Stimulated activated CD4-positive, alpha-beta T cell treated with anti-CD3 and anti-CD28 coated beads, TNF-alpha, amount 100 ng/mL, for 1 hour (primary cell): ENCODE measurements around the gene PGRMC2.

ENCODE experiments used
- DNase-seq, 3 donors: peaks; one replicate each; pipeline ENCODE4 v3.0.0-alpha.2; 2020; ENCODE audit warnings: low read depth in 3 of 3, low spot score in 1 of 3

PGRMC2 gene

GRCh38 chr4:128299848-128300247 lies 12.2 kb upstream of the PGRMC2 start:
- no peak for DNase-seq

- DNase-seq = no peak
These were observed 11.2 kb upstream of the PGRMC2 start for GRCh38 chr4:128298852-128299251.

- DNase-seq = no peak
These were observed 10.6 kb upstream of the PGRMC2 start for GRCh38 chr4:128298146-128298758.

- no peak for DNase-seq
These were observed 7.6 kb upstream of the PGRMC2 start for GRCh38 chr4:128295255-128295654.

GRCh38 chr4:128294464-128294863 lies 6.9 kb upstream of the PGRMC2 start:
- no peak for DNase-seq

GRCh38 chr4:128292349-128292748 lies 4.7 kb upstream of the PGRMC2 start:
- DNase-seq = no peak

GRCh38 chr4:128291096-128291495 lies 3.5 kb upstream of the PGRMC2 start:
- no peak for DNase-seq

GRCh38 chr4:128290526-128290925 lies 2.9 kb upstream of the PGRMC2 start:
- no peak for DNase-seq

- no peak for DNase-seq
These were observed 2.0 kb upstream of the PGRMC2 start for GRCh38 chr4:128289523-128290158.

- no peak for DNase-seq
These were observed 1.1 kb upstream of the PGRMC2 start for GRCh38 chr4:128288689-128289106.

- peak; percentile 98 to 99 (median 99) for DNase-seq
These were observed 467 bp upstream of the PGRMC2 start for GRCh38 chr4:128287871-128288688.

- DNase-seq = no peak
These were observed 1.0 kb downstream of the PGRMC2 start for GRCh38 chr4:128286474-128287058.

GRCh38 chr4:128285085-128285997 lies 2.3 kb downstream of the PGRMC2 start:
- no peak for DNase-seq

GRCh38 chr4:128284317-128284716 lies 3.3 kb downstream of the PGRMC2 start:
- DNase-seq = no peak

- DNase-seq = no peak
These were observed 4.5 kb downstream of the PGRMC2 start for GRCh38 chr4:128283071-128283470.

GRCh38 chr4:128282516-128282915 lies 5.1 kb downstream of the PGRMC2 start:
- DNase-seq = no peak

GRCh38 chr4:128281354-128281753 lies 6.3 kb downstream of the PGRMC2 start:
- no peak for DNase-seq

- DNase-seq = no peak
These were observed 7.9 kb downstream of the PGRMC2 start for GRCh38 chr4:128279624-128280225.

- no peak for DNase-seq
These were observed 9.8 kb downstream of the PGRMC2 start for GRCh38 chr4:128277856-128278255.

GRCh38 chr4:128275346-128275745 lies 12.3 kb downstream of the PGRMC2 start:
- no peak for DNase-seq
